Lower leg skin (tissue), 4 donors: ENCODE results near the gene ZRANB3. TPM values are rescaled to one million over a fixed set of nuclear protein-coding genes. Genes with fewer than 3 reads are reported as not detected.

Experiments
- DNase-seq, 2 donors: peaks; one replicate each; pipeline ENCODE4 v3.0.0-alpha.2; 2019; ENCODE audit warnings: low spot score in 2 of 2
- H3K4me3 ChIP-seq: fragments of 200-600 bp; sonication (generic); 2 replicates; pipeline ENCODE4 v1.5.1; 2017; ENCODE audit warnings: mild to moderate bottlenecking, low read depth; ENCODE audit not compliant: poor library complexity, severe bottlenecking
- POLR2A ChIP-seq, 2 donors: fragments of 450-650 bp; IDR thresholded peaks; one replicate each; pipeline ENCODE4 v1.6.1; 2016 to 2017; ENCODE audit warnings: antibody characterized with exemption in 2 of 2, mild to moderate bottlenecking in 1 of 2, moderate library complexity in 1 of 2
- WGBS, 2 donors: methylation state at CpG; one replicate each; pipeline ENCODE4 v1.1.5; 2018; 5-methylcytosine and 5-hydroxymethylcytosine counted together
- intact Hi-C: fragments of 100-400 bp; cut with DNase I; formaldehyde crosslinking; loops from one replicate; pipeline ENCODE4 v1.15.0; 2023; ENCODE audit warnings: low total_unique reads
- total RNA-seq, 4 donors: library from RNA; depleted of rRNA; stranded (reverse); fragments of >200 nt; gene quantifications; one replicate each; pipeline ENCODE4 v1.1.0, GENCODE V29; 2016
- TF ChIP-seq, protein P1 (sequence below), 3 donors: fragments of 450-650 bp; IDR thresholded peaks; one replicate each; pipeline ENCODE4 v1.5.1; 2016; ENCODE audit warnings: antibody characterized with exemption in 3 of 3, mild to moderate bottlenecking in 3 of 3, moderate library complexity in 2 of 3

Gene ZRANB3
- total RNA-seq, 4 donors from 2014 or later = 2.1 to 8.1 (median 4.1) TPM

DNA sequence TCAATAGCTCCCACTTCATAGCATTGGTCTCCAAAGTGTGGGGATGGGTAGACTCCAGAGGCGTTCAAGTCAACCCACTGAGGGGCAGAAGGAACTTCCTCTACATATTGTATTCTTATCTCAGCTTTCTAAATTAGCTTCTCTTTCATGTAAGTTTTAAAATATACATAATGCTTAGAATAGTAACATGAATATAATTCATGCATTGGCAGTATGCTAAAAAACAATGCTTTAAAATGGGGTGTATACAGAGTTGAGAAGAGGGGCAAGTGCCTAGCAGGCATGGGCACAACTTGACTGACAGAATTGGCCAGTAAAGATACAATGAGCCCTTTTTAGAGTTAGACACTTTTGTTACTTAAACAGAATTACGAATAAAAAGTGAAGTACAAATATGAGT is 212.2 kb downstream of the ZRANB3 start:
- 70 to 82% methylated on average over 2 of the region's 2 CpGs for WGBS, 2 donors
- intact Hi-C loops = no loop called here
- no peak for TF ChIP-seq POLR2A (IDR thresholded peaks at IDR 0.05)
- TF ChIP-seq, protein P1, sequence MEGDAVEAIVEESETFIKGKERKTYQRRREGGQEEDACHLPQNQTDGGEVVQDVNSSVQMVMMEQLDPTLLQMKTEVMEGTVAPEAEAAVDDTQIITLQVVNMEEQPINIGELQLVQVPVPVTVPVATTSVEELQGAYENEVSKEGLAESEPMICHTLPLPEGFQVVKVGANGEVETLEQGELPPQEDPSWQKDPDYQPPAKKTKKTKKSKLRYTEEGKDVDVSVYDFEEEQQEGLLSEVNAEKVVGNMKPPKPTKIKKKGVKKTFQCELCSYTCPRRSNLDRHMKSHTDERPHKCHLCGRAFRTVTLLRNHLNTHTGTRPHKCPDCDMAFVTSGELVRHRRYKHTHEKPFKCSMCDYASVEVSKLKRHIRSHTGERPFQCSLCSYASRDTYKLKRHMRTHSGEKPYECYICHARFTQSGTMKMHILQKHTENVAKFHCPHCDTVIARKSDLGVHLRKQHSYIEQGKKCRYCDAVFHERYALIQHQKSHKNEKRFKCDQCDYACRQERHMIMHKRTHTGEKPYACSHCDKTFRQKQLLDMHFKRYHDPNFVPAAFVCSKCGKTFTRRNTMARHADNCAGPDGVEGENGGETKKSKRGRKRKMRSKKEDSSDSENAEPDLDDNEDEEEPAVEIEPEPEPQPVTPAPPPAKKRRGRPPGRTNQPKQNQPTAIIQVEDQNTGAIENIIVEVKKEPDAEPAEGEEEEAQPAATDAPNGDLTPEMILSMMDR (IDR thresholded peaks at IDR 0.05) = no peak
- H3K4me3 ChIP-seq = no peak overlapping the region
- DNase-seq = no peak

DNA sequence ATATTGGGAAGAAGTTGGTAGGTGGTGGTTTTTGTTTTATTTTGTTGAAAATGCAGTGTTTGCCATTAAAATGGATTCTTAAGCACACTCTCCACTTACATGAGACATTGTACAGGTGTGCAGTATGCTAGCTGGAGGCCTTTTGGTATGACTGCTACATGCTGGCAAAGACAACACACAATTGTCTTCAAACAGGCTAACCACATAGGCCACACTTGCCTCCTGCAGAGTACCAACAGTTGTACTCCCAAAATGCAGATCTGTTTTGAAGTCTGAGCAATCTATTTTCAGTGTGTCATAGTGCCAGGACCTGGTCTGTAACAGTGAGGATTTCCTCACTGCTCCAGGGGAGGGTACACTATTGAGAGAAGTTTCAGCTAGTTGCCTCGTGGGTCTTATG is 213.6 kb downstream of the ZRANB3 start:
- WGBS, 2 donors = 82 to 86% methylated on average over 1 of the region's 1 CpG
- TF ChIP-seq, protein P1 (IDR thresholded peaks at IDR 0.05) = no peak
- TF ChIP-seq POLR2A (IDR thresholded peaks at IDR 0.05) = no peak
- intact Hi-C loops = no loop called here

DNA sequence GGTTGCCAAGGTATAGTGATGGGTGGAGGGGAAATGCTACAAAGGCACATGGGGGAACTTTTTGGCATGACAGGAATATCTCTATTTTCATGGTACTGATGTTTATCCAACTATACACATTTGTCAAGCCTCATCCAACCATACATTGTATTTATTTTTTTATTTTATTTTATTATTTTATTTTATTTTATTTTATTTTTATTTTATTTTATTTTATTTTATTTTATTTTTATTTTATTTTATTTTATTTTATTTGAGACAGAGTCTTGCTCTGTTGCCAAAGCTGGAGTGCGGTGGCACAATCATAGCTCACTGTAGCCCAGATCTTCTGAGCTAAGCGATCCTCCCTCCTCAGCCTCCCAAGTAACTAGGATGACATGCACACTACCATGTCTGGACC is 219.1 kb downstream of the ZRANB3 start:
- H3K4me3 ChIP-seq = no peak overlapping the region
- no peak for DNase-seq
- TF ChIP-seq, protein P1 (IDR thresholded peaks at IDR 0.05) = no peak
- no peak for TF ChIP-seq POLR2A (IDR thresholded peaks at IDR 0.05)
- WGBS, 2 donors = 67 to 96% methylated on average over 2 of the region's 2 CpGs
- intact Hi-C loops = no loop called here

More for the DNA sequence above, 213.6 kb downstream of the ZRANB3 start:
- no peak for DNase-seq
- no peak overlapping the region for H3K4me3 ChIP-seq

DNA sequence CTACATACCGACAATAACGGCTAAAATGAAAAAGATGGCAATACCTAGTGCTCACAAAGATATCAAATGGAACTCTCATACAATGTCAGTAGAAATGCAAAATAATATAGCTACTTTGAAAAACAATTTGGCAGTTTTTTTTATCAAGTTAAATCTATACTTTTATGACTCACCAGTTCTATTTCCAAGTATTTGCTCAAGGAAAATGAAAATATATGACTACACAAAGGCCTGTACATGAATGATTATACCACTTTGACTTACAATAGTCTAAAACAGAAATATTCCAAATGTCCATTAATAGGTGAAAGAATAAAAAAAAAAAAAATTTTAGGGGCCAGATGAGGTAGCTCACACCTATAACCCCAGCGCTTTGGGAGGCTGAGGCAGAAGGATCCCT is 219.8 kb downstream of the ZRANB3 start:
- intact Hi-C loops = no loop called here
- no peak overlapping the region for H3K4me3 ChIP-seq
- no peak for DNase-seq
- no peak for TF ChIP-seq POLR2A (IDR thresholded peaks at IDR 0.05)
- TF ChIP-seq, protein P1 (IDR thresholded peaks at IDR 0.05) = no peak
- WGBS, 2 donors = 97 to 99% methylated on average over 3 of the region's 3 CpGs

DNA sequence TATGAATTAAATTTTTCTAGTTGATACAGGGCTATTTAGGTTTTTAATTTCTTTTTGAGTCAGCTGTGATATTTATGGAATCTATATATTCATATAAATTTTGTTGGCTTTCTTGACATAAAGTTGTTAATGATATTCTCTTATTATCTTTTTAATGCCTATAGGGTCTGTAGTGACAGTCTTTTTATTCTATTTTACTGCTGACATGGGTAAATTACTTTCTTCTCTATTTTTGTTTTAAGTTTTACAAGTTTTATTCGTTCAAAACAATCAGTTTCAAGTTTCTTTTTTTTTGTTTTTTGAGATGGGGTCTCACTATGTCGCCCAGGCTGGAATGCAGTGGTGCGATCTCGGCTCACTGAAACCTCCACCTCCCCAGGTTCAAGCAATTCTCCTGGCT is 226.3 kb downstream of the ZRANB3 start:
- DNase-seq = no peak
- 82 to 96% methylated on average over 4 of the region's 4 CpGs for WGBS, 2 donors
- intact Hi-C loops = no loop called here
- TF ChIP-seq, protein P1 (IDR thresholded peaks at IDR 0.05) = no peak
- TF ChIP-seq POLR2A (IDR thresholded peaks at IDR 0.05) = no peak
- H3K4me3 ChIP-seq = no peak overlapping the region

DNA sequence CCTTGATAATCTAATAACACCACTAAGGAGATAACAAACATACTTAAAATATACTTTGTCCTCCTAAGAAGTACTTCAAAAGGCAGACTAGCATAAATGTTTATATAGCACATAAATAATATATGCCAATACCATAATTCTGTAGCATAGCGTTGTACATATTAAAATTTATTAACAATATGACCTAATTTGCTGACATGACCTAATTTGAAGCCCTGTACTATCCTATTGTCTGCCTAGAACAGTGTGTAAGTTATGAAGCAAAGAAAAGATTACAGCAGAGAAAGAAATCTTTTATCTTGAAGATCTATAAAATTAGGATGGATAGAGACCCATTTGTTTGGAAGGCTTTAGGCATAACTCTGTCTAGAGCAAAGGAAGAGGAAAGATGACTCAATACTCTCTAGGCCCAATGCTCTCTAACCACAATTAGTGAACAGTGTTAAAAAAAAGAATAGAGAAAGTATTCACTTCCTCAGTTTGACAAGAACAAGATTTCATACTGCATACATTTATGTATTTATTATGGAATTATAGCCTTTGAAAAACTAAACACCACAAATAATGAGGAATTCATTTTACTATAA is 231.3 kb downstream of the ZRANB3 start:
- 93 to 96% methylated on average over 1 of the region's 1 CpG for WGBS, 2 donors
- DNase-seq = no peak
- H3K4me3 ChIP-seq = no peak overlapping the region
- intact Hi-C loops = no loop called here
- TF ChIP-seq, protein P1 (IDR thresholded peaks at IDR 0.05) = no peak
- no peak for TF ChIP-seq POLR2A (IDR thresholded peaks at IDR 0.05)
